Endothelial cell of umbilical vein (primary cell): ENCODE measurements around the gene EXOC1L. TPM values are rescaled to one million over a fixed set of nuclear protein-coding genes. Genes with fewer than 3 reads are reported as not detected.

Experiments used
- BruUV-seq: library from RNA; stranded (reverse); fragments of 400-500 nt; replicated peaks from 2 replicates; lab custom pipeline; 2021; lab: Mats Ljungman, UMichigan
- CTCF ChIA-PET: fragments of 300-600, 350-600 bp; sonication (Branson Sonifier 250); formaldehyde crosslinking; loops from one replicate; lab custom pipeline; 2021; ENCODE audit warnings: antibody characterized with exemption, inconsistent platforms; lab: Charles Lee
- POLR2A ChIA-PET: fragments of 300-600, 350-600 bp; sonication (Branson Sonifier 250); formaldehyde crosslinking; loops from one replicate; lab custom pipeline; 2021; ENCODE audit warnings: antibody characterized with exemption, inconsistent platforms; lab: Charles Lee
- DNase-seq: peaks from one replicate; pipeline ENCODE4 v3.0.0-alpha.2; 2011; ENCODE audit warnings: low read depth, low spot score
- FAIRE-seq: peaks from 2 replicates; lab custom pipeline; 2011; peaks lifted over from hg19 to GRCh38; lab: Jason Lieb, UNC
- H2AFZ ChIP-seq: 2 replicates; pipeline ENCODE4 v1.6.0; 2012; ENCODE audit warnings: low read depth, low read length, control low read depth, inconsistent platforms
- H3K27ac ChIP-seq: 2 replicates; pipeline ENCODE4 v1.5.1; 2011; ENCODE audit warnings: low read depth, mild to moderate bottlenecking, control low read depth, low read length, moderate library complexity; ENCODE audit not compliant: insufficient read depth
- H3K27me3 ChIP-seq, 2 experiments: 2 replicates each; pipeline versions ENCODE4 v1.6.0 to v1.6.1; 2011; ENCODE audit warnings: low read length in 2 of 2, mixed read lengths in 1 of 2; ENCODE audit not compliant: control insufficient read depth in 2 of 2, insufficient read depth in 2 of 2
- H3K36me3 ChIP-seq, 2 experiments: 2 replicates in 1 of 2; 3 replicates in 1 of 2; pipeline ENCODE4 v1.5.1; 2011; ENCODE audit warnings: low read length in 2 of 2, mild to moderate bottlenecking in 1 of 2, moderate library complexity in 1 of 2; ENCODE audit not compliant: control insufficient read depth in 2 of 2, insufficient read depth in 2 of 2; ENCODE audit errors: extremely low read depth in 1 of 2
- H3K4me1 ChIP-seq: 3 replicates; pipeline ENCODE4 v1.5.1; 2011; ENCODE audit warnings: mild to moderate bottlenecking, low read length; ENCODE audit not compliant: control insufficient read depth, insufficient read depth; ENCODE audit errors: extremely low read depth
- H3K4me2 ChIP-seq: 2 replicates; pipeline ENCODE4 v1.6.1; 2011; ENCODE audit warnings: low read length, control low read depth, mixed read lengths; ENCODE audit not compliant: insufficient read depth
- H3K4me3 ChIP-seq, 3 experiments: fragments of 200-600 bp in 1 of 3; sonication (generic), shearing (Covaris generic) in 1 of 3; replicated peaks in 1 of 3; 2 replicates each; pipeline ENCODE4 v1.5.1; 2011 to 2016; ENCODE audit warnings: control low read depth in 3 of 3, low read length in 3 of 3, mild to moderate bottlenecking in 2 of 3, inconsistent platforms in 1 of 3, low read depth in 1 of 3, moderate library complexity in 1 of 3; ENCODE audit not compliant: insufficient read depth in 1 of 3
- H3K79me2 ChIP-seq: 2 replicates; pipeline ENCODE4 v1.6.0; 2012; ENCODE audit warnings: low read length, inconsistent platforms; ENCODE audit not compliant: control insufficient read depth, insufficient read depth
- H3K9ac ChIP-seq: replicated peaks from 2 replicates; pipeline ENCODE3; 2011; ENCODE audit warnings: low read length, control low read depth; ENCODE audit not compliant: insufficient read depth; ENCODE audit errors: extremely low read depth
- H3K9me1 ChIP-seq: replicated peaks from 3 replicates; pipeline ENCODE4 v1.6.0; 2011; ENCODE audit warnings: mild to moderate bottlenecking, low read length; ENCODE audit not compliant: control insufficient read depth, insufficient read depth; ENCODE audit errors: extremely low read depth
- H3K9me3 ChIP-seq: replicated peaks from 2 replicates; pipeline ENCODE4 v1.5.1; 2012; ENCODE audit warnings: low read length, inconsistent platforms; ENCODE audit not compliant: control insufficient read depth, insufficient read depth
- H4K20me1 ChIP-seq: replicated peaks from 2 replicates; pipeline ENCODE3; 2011; ENCODE audit warnings: mild to moderate bottlenecking, low read length; ENCODE audit not compliant: control insufficient read depth, insufficient read depth; ENCODE audit errors: extremely low read depth
- CTCF ChIP-seq, 2 donors: IDR thresholded peaks; 1 replicate in 1 of 2; 2 replicates in 1 of 2; pipeline ENCODE4 v1.5.1; 2011; ENCODE audit warnings: low read length in 2 of 2, mild to moderate bottlenecking in 2 of 2, moderate library complexity in 2 of 2, control low read depth in 1 of 2, inconsistent platforms in 1 of 2, low read depth in 1 of 2; ENCODE audit not compliant: insufficient read depth in 1 of 2; ENCODE audit errors: extremely low read depth in 1 of 2
- EZH2 ChIP-seq: IDR thresholded peaks from 2 replicates; pipeline ENCODE4 v1.6.1; 2012; ENCODE audit warnings: borderline replicate concordance, low read depth, mild to moderate bottlenecking, moderate library complexity, low read length, inconsistent platforms; ENCODE audit not compliant: severe bottlenecking
- FOS ChIP-seq: IDR thresholded peaks from 2 replicates; pipeline ENCODE4 v1.6.1; 2011; ENCODE audit warnings: mild to moderate bottlenecking, low read length, moderate library complexity, borderline replicate concordance; ENCODE audit not compliant: insufficient read depth
- GATA2 ChIP-seq: IDR thresholded peaks from 2 replicates; pipeline ENCODE4 v1.7.0; 2011; ENCODE audit warnings: low read depth, mild to moderate bottlenecking, moderate library complexity, mixed read lengths, low read length; ENCODE audit not compliant: insufficient read length, insufficient read depth
- JUN ChIP-seq: IDR thresholded peaks from 2 replicates; pipeline ENCODE4 v1.6.1; 2011; ENCODE audit warnings: borderline replicate concordance, low read depth; ENCODE audit not compliant: insufficient read length, insufficient read depth
- MYC ChIP-seq: IDR thresholded peaks from one replicate; pipeline ENCODE4 v1.6.1; 2011; ENCODE audit warnings: mild to moderate bottlenecking, low read depth, low read length
- POLR2A ChIP-seq: IDR thresholded peaks from 2 replicates; pipeline ENCODE4 v1.6.1; 2012; ENCODE audit warnings: low read depth, mild to moderate bottlenecking, control low read depth, low read length
- POLR2AphosphoS5 ChIP-seq: IDR thresholded peaks from 2 replicates; pipeline ENCODE4 v1.6.1; 2012; ENCODE audit warnings: low read depth, mild to moderate bottlenecking, control low read depth, low read length, moderate library complexity; ENCODE audit not compliant: insufficient read depth
- dilution Hi-C: fragments of 300-500 bp; cut with MboI; formaldehyde crosslinking; loops from one replicate; pipeline ENCODE4 v1.15.0; 2019; ENCODE audit warnings: low sequenced_read_pairs; ENCODE audit not compliant: extremely low pct_ligation_motif_present
- intact Hi-C: fragments of 100-400 bp; cut with micrococcal nuclease; formaldehyde crosslinking; loops from one replicate; pipeline ENCODE4 v1.10.0; 2022
- polyA plus RNA-seq, 4 experiments: library from polyadenylated mRNA; depleted of rRNA in 3 of 4; stranded (reverse) in 3 of 4; unstranded in 1 of 4; fragments of >200 nt; gene quantifications; 2 replicates each; pipeline versions ENCODE4 v1.2.1 to v1.2.3, GENCODE V29; 2011 to 2012; ENCODE audit warnings: missing spikeins in 1 of 4
- total RNA-seq: library from RNA; stranded (reverse); gene quantifications from 2 replicates; pipeline ENCODE4 v1.2.3, GENCODE V29; 2021
- TF ChIP-seq, protein P1 (sequence below): IDR thresholded peaks from 2 replicates; pipeline ENCODE4 v1.6.1; 2011; ENCODE audit not compliant: insufficient read depth, insufficient read length

Gene EXOC1L
- total and polyA plus RNA-seq, 2 donors (not counting 3 experiments of a cell fraction or from before 2014, with no cell fraction given), result not detected

GRCh38 chr4:55876387-55876786, 56.8 kb downstream of the EXOC1L start:
- TF ChIP-seq, protein P1, sequence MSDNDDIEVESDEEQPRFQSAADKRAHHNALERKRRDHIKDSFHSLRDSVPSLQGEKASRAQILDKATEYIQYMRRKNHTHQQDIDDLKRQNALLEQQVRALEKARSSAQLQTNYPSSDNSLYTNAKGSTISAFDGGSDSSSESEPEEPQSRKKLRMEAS, result no peak
- TF ChIP-seq CTCF (IDR thresholded peaks at IDR 0.05; ENCODE audit: extremely low read depth in 1 of 2, insufficient read depth in 1 of 2, low read depth in 1 of 2, low read length in 2 of 2) (no peak), EZH2 (no peak), POLR2A (no peak), POLR2AphosphoS5 (no peak), GATA2 (no peak), MYC (no peak), JUN (no peak), FOS (no peak)
- no TSS peak for BruUV-seq
- DNase-seq (no peak), FAIRE-seq (no peak)
- H2AFZ ChIP-seq, result no peak overlapping the region
- no peaks in the 10 kb centered on the region for H3K4me1 ChIP-seq
- no peaks in the 10 kb centered on the region for H3K27me3 ChIP-seq
- H3K27ac ChIP-seq, result no peak overlapping the region
- ChIA-PET POLR2A (no interaction called here), CTCF (interaction anchor here (0.8 to 2.8 kb wide), 3 partner anchors 10 to 30 kb away, joined by 3 to 24 read pairs (median 7); no protein-coding TSS in a partner anchor)
- H3K79me2 ChIP-seq, result no peaks in the 10 kb centered on the region
- H3K9ac ChIP-seq, result no peak overlapping the region
- intact Hi-C loops (no loop called here), dilution Hi-C loops (no loop called here)
- H3K4me3 ChIP-seq, result no peak overlapping the region
- H4K20me1 ChIP-seq, result no peaks in the 10 kb centered on the region
- no peak overlapping the region for H3K4me2 ChIP-seq
- no peaks in the 10 kb centered on the region for H3K9me1 ChIP-seq
- peaks cover 5 to 9% of the 10 kb centered on the region in 2 experiments for H3K36me3 ChIP-seq
- no peaks in the 10 kb centered on the region for H3K9me3 ChIP-seq
